Measurements from ENCODE around the gene TMEM132A. TPM values are rescaled to one million over a fixed set of nuclear protein-coding genes. Genes with fewer than 3 reads are reported as not detected.

Gene TMEM132A
- total and polyA plus RNA-seq, 4 donors = 0.60 to 1.6 (median 1.1) TPM

DNA sequence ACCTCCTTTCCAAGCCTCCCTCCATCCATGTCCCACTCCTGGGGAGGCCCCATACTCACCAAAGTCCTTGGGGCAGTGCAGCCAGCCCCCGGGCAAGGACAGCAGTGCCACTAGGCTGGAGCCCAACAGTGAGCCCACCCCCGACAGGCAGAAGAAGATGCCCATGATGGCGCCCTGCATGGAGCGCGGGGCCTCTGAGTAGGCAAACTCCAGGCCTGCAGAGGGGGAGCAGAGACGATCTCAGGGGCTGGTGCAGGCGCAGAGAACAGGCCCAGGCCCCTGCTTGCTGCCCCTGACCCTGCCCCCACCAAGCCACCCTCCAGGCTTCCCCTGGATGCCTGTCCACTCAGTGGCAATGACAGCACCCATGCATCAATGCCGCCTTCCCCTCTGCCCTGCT, 13.6 kb downstream of the TMEM132A start:
- DNase-seq (ENCODE audit: low spot score) = no peak
- Histone ChIP-seq H3K9me3 (ENCODE audit: control insufficient read depth in 4 of 4, low read length in 3 of 4) (no peaks in the 10 kb centered on the region), H3K27me3 (ENCODE audit: control insufficient read depth in 4 of 4, insufficient read depth in 4 of 4, low read length in 3 of 4) (no peaks in the 10 kb centered on the region), H3K4me1 (ENCODE audit: control insufficient read depth in 4 of 4, insufficient read depth in 4 of 4, low read length in 3 of 4) (no peaks in the 10 kb centered on the region), H3K36me3 (ENCODE audit: control insufficient read depth in 4 of 4, insufficient read depth in 3 of 4, low read depth in 1 of 4, low read length in 3 of 4) (peaks cover 2 to 39% (median 12%) of the 10 kb centered on the region in 4 donors), H3K27ac (ENCODE audit: low read depth in 1 of 2, low read length in 2 of 2) (no peak overlapping the region), H3K9ac (ENCODE audit: low read depth in 1 of 2, low read length in 2 of 2) (no peak overlapping the region), H3K4me3 (ENCODE audit: low read depth in 1 of 3, low read length in 3 of 3) (no peak overlapping the region)
- 94% methylated on average over 8 of the region's 8 CpGs for WGBS
- no peak for TF ChIP-seq SP1 (IDR thresholded peaks at IDR 0.05)

- TF ChIP-seq YY1 (IDR thresholded peaks at IDR 0.05) (no peak), SP1 (IDR thresholded peaks at IDR 0.05) (no peak), NR2F2 (IDR thresholded peaks at IDR 0.05) (no peak), HNF4A (conservative IDR thresholded peaks at IDR 0.05) (no peak), GABPA (IDR thresholded peaks at IDR 0.05 in 1 of 2, conservative IDR thresholded peaks at IDR 0.05 in 1 of 2) (no peak), RAD21 (IDR thresholded peaks at IDR 0.05) (no peak), HNF4G (IDR thresholded peaks at IDR 0.05) (no peak), CTCF (IDR thresholded peaks at IDR 0.05; ENCODE audit: low read depth, low read length, missing input control) (no peak), RXRA (IDR thresholded peaks at IDR 0.05) (no peak), FOXA2 (IDR thresholded peaks at IDR 0.05) (no peak), EGR1 (IDR thresholded peaks at IDR 0.05; ENCODE audit: low read depth in 2 of 2) (no peak), FOXA1 (IDR thresholded peaks at IDR 0.05) (no peak), JUND (IDR thresholded peaks at IDR 0.05) (no peak), TAF1 (conservative IDR thresholded peaks at IDR 0.05) (no peak)
- TF ChIP-seq, protein P1, sequence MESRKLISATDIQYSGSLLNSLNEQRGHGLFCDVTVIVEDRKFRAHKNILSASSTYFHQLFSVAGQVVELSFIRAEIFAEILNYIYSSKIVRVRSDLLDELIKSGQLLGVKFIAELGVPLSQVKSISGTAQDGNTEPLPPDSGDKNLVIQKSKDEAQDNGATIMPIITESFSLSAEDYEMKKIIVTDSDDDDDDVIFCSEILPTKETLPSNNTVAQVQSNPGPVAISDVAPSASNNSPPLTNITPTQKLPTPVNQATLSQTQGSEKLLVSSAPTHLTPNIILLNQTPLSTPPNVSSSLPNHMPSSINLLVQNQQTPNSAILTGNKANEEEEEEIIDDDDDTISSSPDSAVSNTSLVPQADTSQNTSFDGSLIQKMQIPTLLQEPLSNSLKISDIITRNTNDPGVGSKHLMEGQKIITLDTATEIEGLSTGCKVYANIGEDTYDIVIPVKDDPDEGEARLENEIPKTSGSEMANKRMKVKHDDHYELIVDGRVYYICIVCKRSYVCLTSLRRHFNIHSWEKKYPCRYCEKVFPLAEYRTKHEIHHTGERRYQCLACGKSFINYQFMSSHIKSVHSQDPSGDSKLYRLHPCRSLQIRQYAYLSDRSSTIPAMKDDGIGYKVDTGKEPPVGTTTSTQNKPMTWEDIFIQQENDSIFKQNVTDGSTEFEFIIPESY (IDR thresholded peaks at IDR 0.05) = no peak
- TF ChIP-seq, protein P2, sequence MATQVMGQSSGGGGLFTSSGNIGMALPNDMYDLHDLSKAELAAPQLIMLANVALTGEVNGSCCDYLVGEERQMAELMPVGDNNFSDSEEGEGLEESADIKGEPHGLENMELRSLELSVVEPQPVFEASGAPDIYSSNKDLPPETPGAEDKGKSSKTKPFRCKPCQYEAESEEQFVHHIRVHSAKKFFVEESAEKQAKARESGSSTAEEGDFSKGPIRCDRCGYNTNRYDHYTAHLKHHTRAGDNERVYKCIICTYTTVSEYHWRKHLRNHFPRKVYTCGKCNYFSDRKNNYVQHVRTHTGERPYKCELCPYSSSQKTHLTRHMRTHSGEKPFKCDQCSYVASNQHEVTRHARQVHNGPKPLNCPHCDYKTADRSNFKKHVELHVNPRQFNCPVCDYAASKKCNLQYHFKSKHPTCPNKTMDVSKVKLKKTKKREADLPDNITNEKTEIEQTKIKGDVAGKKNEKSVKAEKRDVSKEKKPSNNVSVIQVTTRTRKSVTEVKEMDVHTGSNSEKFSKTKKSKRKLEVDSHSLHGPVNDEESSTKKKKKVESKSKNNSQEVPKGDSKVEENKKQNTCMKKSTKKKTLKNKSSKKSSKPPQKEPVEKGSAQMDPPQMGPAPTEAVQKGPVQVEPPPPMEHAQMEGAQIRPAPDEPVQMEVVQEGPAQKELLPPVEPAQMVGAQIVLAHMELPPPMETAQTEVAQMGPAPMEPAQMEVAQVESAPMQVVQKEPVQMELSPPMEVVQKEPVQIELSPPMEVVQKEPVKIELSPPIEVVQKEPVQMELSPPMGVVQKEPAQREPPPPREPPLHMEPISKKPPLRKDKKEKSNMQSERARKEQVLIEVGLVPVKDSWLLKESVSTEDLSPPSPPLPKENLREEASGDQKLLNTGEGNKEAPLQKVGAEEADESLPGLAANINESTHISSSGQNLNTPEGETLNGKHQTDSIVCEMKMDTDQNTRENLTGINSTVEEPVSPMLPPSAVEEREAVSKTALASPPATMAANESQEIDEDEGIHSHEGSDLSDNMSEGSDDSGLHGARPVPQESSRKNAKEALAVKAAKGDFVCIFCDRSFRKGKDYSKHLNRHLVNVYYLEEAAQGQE (IDR thresholded peaks at IDR 0.05) = no peak
- TF ChIP-seq, protein P3, sequence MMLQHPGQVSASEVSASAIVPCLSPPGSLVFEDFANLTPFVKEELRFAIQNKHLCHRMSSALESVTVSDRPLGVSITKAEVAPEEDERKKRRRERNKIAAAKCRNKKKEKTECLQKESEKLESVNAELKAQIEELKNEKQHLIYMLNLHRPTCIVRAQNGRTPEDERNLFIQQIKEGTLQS (IDR thresholded peaks at IDR 0.05) = no peak
- TF ChIP-seq, protein P4, sequence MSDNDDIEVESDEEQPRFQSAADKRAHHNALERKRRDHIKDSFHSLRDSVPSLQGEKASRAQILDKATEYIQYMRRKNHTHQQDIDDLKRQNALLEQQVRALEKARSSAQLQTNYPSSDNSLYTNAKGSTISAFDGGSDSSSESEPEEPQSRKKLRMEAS (IDR thresholded peaks at IDR 0.05) = no peak
- no peak for DNase-seq (ENCODE audit: low spot score)
- Histone ChIP-seq H3K9ac (ENCODE audit: low read depth in 1 of 2, low read length in 2 of 2) (no peak overlapping the region), H3K27me3 (ENCODE audit: control insufficient read depth in 4 of 4, insufficient read depth in 4 of 4, low read length in 3 of 4) (no peaks in the 10 kb centered on the region), H3K9me3 (ENCODE audit: control insufficient read depth in 4 of 4, low read length in 3 of 4) (no peaks in the 10 kb centered on the region), H3K27ac (ENCODE audit: low read depth in 1 of 2, low read length in 2 of 2) (no peak overlapping the region), H3K4me1 (ENCODE audit: control insufficient read depth in 4 of 4, insufficient read depth in 4 of 4, low read length in 3 of 4) (no peaks in the 10 kb centered on the region), H3K36me3 (ENCODE audit: control insufficient read depth in 4 of 4, insufficient read depth in 3 of 4, low read depth in 1 of 4, low read length in 3 of 4) (peaks cover 2 to 43% (median 12%) of the 10 kb centered on the region in 4 donors), H3K4me3 (ENCODE audit: low read depth in 1 of 3, low read length in 3 of 3) (no peak overlapping the region)
- 91% methylated on average over 9 of the region's 9 CpGs for WGBS
Measured at GRCh38 chr11:60938500-60938899, 14.2 kb downstream of the TMEM132A start.
